GM18951 (cell line): Measurements from ENCODE around the gene SLC16A11.

Experiments used
- POLR2A ChIP-seq: IDR thresholded peaks from 4 replicates; pipeline ENCODE4 v1.6.1; 2011; ENCODE audit warnings: mild to moderate bottlenecking; ENCODE audit not compliant: insufficient read length, insufficient read depth; ENCODE audit errors: extremely low read depth
- in situ Hi-C: fragments of 300-500 bp; cut with MboI; formaldehyde crosslinking; loops from one replicate; pipeline ENCODE4 v1.12.0; 2022; ENCODE audit warnings: low sequenced_read_pairs, mixed read lengths, inconsistent platforms; ENCODE audit not compliant: unreplicated experiment

The SLC16A11 gene

DNA sequence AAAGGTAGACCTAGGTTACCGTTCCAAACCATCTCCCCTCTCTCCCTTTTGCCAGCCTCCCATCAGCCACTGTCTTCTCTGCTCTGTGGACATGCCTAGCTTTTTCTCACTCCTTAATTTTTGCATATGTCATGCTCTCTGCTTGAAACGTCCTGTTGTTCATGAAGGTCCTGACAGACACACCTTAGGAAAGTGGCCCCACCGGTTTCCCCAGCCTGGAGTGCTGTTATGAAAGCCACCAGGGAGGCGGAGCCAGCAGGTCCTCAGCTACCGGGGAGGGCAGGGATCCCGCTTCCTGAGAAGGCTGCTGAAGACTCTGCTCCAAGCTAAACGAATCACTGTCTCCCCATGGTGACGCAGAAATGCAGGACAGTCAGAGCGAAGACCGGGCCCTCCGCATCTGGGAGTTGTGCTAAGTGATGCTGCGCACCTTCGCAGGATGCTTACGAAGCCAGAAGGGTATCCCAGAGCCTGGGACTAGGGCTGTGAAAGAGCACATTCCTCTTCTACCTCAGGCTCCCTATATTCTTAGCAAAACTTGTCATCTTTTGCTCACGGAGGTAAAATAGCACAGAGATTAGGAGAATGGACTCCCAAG lies 2.3 kb upstream of the SLC16A11 start:
- TF ChIP-seq POLR2A, result no peak
- in situ Hi-C loops, result loop anchor here (5.0 kb wide), 1 partner anchor 91 kb away; no protein-coding TSS in a partner anchor

DNA sequence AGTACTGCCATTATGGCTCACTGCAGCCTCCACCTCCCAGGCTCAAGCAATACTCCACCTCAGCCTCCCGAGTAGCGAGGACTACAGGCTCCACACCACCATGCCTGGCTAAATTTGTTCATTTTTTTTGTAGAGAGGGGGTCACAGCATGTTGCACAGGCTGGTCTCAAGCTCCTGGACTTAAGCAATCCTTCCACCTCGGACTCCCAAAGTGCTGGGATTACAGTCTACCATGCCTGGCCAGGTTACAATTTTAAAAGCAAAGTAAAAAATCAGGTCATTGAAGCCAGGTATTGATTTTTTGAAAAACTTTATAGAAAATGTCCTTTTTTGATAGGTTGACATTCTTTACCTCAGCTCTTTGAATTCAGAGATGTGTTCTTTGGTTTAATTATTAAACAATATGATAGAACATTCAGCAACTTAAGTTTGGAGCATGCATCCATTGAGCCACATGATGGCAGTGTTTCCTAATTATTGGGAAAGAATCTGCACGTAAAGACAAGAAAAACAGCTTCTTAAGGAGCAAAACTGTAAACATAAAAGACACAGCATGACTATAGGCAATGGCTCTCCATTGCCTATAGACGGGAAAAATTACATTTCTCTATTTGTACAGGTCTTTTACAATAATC lies 1.7 kb upstream of the SLC16A11 start:
- no peak for TF ChIP-seq POLR2A
- in situ Hi-C loops, result loop anchor here (5.0 kb wide), 1 partner anchor 92 kb away; no protein-coding TSS in a partner anchor

DNA sequence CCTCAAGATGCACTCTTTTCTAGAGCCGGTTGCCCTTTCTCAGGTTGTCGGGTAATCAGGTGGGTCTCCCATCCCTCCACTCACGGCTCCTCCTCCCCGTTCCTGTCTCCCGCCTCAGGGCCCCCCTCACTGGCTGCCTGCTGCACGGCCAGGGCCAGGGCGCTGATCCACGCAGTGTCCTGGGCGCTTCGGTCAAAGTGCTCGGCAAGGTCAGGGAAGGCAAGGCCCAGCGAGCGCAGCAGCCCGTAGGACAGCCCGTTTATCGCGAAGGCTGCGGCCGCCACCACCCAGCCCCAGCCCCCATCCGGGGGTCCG lies 753 bp downstream of the SLC16A11 start:
- in situ Hi-C loops, result no loop called here

DNA sequence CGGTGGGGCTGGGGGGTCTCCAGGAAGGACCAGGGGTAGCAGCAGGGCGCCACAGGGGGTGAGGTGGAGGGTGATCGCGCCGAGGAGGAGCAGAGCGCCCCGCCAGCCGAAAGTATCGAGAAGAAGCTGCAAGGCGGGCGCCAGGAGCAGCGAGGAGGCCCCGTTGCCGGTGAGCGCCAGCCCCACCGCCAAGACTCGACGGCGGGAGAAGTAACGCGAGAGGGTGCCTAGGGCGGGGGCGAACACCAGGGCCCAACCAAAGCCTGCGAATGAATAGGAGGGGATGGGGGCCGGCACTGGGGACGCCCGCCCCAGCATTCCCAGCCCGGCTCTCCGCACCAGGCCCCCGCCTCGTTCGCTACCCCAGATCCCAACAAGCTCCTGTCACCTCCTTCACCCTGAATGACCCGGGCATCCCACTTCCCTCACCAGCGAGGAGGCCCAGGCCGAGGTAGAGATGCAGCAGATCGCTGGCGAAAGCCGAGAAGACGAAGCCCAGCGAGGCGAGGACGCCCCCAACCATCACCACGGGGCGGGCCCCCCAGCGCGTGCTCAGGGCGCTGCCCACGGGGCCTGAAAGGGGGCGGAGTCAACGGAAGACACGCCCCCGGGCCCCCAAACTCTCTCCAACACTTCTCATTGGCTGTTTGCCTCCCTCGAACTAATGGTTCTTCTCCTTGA lies 1.3 kb downstream of the SLC16A11 start:
- TF ChIP-seq POLR2A, result peak; percentile 32
- in situ Hi-C loops, result no loop called here

More for the DNA sequence above, 753 bp downstream of the SLC16A11 start:
- TF ChIP-seq POLR2A, result no peak

DNA sequence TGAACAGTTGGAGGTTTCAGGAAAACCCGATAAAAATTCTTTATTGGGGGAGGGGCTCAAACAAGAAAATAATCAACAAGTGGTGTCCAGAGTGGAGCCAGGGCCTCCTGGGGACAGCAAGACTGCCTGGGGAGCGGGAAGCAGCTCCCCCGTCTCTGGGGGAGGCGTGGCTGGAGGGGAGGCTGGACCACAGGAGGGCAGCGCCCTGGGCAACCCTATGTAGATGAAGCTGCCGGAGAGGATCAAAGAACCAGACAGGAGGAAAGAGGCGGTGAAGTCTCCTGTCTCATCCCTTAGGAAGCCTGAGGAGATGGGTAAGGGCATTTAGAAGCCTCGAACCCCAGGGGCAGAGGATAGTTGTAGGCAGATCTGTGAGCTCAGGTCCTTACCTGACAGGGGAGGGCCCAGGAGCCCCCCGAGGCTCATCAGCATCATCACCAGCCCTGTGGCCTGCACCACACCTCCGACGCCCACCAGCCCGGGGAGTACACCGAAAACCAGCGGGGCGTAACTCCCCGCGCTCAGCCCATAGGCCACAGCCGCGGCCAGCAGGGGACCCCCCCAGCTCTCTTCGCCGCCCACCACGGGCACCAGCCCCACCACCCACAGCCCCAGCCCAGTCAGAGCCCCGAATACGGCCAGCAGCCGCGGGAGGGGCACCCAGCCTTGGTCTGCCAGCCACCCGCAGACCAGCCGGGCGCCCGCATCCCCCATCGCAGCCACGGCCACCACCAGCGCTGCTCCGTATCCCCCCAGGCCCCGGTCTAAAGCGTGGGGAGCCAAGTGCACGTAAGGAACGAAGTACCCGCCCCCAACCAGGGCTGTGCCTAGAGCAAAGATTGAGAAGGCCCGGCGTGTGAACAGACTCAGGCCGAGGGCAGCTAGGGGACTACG lies 2.0 kb downstream of the SLC16A11 start:
- no peak for TF ChIP-seq POLR2A
- in situ Hi-C loops, result no loop called here

DNA sequence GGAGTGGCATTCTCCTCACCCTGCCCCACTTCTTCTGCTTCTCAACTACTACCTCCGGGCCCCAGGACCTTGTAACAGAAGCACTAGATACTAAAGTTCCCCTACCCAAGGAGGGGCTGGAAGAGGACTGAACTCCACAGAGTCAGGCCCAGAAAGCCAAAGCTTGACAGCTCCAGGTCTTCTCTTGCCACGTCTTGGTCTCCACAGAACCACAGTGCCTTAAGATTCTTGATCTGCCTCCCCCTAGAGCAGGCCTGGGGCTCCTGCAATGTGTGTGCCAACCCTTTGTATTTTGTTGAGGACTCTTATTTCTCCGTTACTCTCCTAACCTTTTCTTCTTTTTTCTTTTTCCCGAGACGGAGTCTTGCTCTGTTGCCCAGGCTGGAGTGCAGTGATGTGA lies 4.1 kb downstream of the SLC16A11 start:
- no peak for TF ChIP-seq POLR2A
- in situ Hi-C loops, result no loop called here

DNA sequence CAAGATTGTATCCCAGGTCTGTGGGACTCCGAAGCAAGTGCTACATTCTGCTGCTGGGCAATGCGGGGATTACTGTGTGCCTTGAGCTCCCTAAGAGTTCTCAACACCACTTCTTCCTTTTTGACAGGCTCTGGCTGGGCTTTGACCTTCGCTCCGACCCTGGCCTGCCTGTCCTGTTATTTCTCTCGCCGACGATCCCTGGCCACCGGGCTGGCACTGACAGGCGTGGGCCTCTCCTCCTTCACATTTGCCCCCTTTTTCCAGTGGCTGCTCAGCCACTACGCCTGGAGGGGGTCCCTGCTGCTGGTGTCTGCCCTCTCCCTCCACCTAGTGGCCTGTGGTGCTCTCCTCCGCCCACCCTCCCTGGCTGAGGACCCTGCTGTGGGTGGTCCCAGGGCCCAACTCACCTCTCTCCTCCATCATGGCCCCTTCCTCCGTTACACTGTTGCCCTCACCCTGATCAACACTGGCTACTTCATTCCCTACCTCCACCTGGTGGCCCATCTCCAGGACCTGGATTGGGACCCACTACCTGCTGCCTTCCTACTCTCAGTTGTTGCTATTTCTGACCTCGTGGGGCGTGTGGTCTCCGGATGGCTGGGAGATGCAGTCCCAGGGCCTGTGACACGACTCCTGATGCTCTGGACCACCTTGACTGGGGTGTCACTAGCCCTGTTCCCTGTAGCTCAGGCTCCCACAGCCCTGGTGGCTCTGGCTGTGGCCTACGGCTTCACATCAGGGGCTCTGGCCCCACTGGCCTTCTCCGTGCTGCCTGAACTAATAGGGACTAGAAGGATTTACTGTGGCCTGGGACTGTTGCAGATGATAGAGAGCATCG lies 5.6 kb downstream of the SLC16A11 start:
- in situ Hi-C loops, result no loop called here
- TF ChIP-seq POLR2A, result no peak

DNA sequence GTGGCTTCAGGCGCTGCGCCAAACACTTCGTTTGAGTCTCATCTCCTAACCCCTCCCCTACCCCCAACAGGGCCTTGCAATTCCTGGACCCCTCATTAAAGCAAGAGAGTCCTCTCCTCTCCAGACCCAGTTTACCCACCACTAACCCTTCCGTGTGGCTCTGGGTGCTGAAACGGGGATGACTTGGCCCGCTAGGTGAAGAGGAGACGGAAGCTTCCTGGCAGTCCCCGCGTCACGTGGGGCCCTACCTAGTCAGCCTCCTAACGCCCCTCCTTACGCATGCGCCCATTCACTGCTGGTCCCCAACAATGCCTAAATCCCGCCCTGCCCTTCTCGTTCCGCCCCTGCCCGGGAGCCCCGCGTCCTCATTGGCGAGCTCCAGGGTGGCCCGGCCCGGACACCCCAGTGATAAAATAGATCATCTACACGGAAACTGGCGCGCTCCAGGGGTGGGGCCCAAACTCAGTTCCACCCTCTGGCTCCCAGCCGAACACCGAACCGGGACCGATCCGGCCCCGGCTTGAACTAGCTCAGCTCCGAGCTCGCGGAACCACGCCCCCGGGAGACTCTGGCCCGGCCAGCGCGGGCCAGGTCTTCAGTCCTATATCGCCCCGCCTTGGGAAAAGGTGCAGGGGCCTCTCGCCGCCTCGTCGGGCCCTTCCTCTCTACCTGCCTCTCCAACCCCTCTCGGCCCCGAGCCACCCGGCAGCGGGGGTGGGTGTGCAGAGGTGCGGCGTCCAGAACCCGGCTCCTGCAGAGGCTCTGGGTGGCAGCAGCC lies 8.1 kb downstream of the SLC16A11 start, which contains the start of gene SLC16A13:
TSS of gene SLC16A13 (plus strand) at position 425 of the 778 bp plus-strand sequence. CDS start 368 bp downstream, outside the sequence.
- TF ChIP-seq POLR2A, result peak; percentile 96
- in situ Hi-C loops, result no loop called here

DNA sequence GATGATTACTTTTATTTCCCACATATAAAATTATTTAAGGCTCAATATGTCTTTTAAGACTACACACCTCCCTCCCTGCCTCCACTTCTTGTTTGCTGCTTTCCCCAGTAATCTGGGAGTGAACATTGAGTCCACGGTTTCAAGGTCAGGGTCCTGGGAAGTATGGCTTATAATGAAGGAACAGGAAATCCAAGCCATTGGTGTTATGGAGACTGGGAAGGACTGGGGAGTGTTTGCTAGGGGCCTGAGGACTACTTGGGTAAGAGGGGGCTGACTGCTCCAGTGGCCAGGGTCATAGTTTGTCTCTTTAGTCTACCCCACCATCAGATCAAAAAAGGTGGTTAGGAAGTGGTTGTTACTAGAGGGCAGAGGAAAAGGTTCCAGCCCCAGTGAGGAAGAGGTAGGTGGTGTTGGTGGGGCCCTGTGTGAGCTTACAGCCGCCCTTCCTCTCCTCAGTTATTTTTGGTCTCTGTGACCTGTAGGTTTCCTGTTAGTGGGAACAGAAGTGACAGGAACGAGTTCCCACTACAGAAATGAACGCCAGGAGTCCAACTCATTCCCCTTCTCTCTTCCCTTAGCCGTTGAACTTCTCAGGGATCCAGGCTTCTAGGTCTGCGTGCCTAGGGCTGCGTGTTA lies 8.8 kb downstream of the SLC16A11 start:
- no peak for TF ChIP-seq POLR2A
- in situ Hi-C loops, result no loop called here

DNA sequence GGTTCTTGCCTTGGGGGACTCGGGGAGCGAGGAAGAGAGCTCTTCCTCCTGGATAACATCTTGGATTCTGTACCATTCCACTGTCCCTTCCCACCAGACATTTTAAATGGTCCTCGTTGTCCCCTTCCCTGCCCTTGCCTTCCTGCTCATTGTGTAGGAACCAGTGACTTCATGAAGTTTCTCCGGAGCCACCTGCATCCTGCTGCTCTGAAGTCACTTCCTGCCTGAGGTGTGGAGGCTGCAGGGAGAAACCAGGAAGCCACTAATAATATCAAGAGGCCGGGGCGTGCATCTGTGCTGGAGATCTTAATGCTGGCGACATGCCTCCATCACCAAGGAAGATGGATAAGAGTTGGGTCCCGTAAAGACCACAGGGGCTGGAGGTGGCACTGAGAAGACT lies 14.2 kb downstream of the SLC16A11 start:
- TF ChIP-seq POLR2A, result no peak
- in situ Hi-C loops, result no loop called here

DNA sequence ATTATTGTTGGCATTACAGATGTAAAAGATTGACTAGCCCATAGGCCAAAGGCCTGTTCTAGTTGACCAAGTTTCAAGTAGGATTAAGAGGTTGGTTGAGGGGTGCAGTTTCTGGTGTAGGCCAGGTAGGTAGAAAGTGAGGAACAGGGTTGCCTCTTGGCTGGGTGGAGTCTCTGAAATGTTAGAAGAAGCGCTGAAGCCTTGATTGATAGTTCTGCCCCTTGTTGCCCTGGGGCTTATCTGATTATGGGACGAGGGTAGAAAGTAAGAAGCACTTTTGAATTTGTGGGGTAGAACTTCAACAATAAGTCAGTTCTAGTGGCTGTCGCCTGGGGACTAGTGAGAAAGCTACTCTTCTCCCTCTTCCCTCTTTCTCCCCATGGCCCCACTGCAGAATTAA lies 14.8 kb downstream of the SLC16A11 start:
- in situ Hi-C loops, result no loop called here
- no peak for TF ChIP-seq POLR2A
